H1 (cell line): ENCODE data around the gene PATJ. TPM values are rescaled to one million over a fixed set of nuclear protein-coding genes. Genes with fewer than 3 reads are reported as not detected.
A peak's percentile ranks its signal among the peaks of the same experiment; 100 is the strongest.

Experiments
- CTCF ChIA-PET: fragments of 300-600 bp; sonication (Branson Sonifier 250); formaldehyde crosslinking; loops from one replicate; lab custom pipeline; 2021; ENCODE audit not compliant: partially characterized antibody; lab: Charles Lee
- POLR2A ChIA-PET: fragments of 300-600 bp; sonication (Branson Sonifier 250); formaldehyde crosslinking; loops from one replicate; lab custom pipeline; 2021; ENCODE audit warnings: inconsistent platforms; ENCODE audit not compliant: partially characterized antibody; lab: Charles Lee
- DNase-seq, 2 experiments: peaks; one replicate each; pipeline versions ENCODE4 v3.0.0 to v3.0.0-alpha.2; 2010 to 2022; ENCODE audit warnings: low spot score in 2 of 2, low read depth in 1 of 2, mixed read lengths in 1 of 2
- FAIRE-seq: peaks from 2 replicates; lab custom pipeline; 2011; peaks lifted over from hg19 to GRCh38; lab: Jason Lieb, UNC
- H2AFZ ChIP-seq: 2 replicates; pipeline ENCODE4 v1.8.1; 2012; ENCODE audit warnings: low read length, inconsistent platforms
- H2AK5ac ChIP-seq: 2 replicates; pipeline ENCODE4 v1.6.1; 2013; ENCODE audit warnings: low read depth, low read length
- H2BK120ac ChIP-seq: replicated peaks from 2 replicates; pipeline ENCODE3; 2013; ENCODE audit warnings: low read depth, low read length, inconsistent platforms
- H2BK12ac ChIP-seq: 2 replicates; pipeline ENCODE4 v1.6.1; 2013; ENCODE audit warnings: low read depth, low read length
- H2BK15ac ChIP-seq: 2 replicates; pipeline ENCODE4 v1.6.1; 2013; ENCODE audit warnings: low read length
- H2BK20ac ChIP-seq: 2 replicates; pipeline ENCODE4 v1.6.1; 2013; ENCODE audit warnings: low read length
- H2BK5ac ChIP-seq: 2 replicates; pipeline ENCODE4 v1.6.1; 2013; ENCODE audit warnings: low read depth, low read length
- H3K14ac ChIP-seq: 2 replicates; pipeline ENCODE4 v1.6.1; 2013; ENCODE audit warnings: inconsistent platforms; ENCODE audit not compliant: insufficient read length
- H3K18ac ChIP-seq: 2 replicates; pipeline ENCODE4 v1.6.1; 2013; ENCODE audit warnings: low read length; ENCODE audit errors: extremely low read depth
- H3K23ac ChIP-seq: 2 replicates; pipeline ENCODE4 v1.6.1; 2013; ENCODE audit warnings: inconsistent platforms; ENCODE audit not compliant: insufficient read length
- H3K23me2 ChIP-seq: 2 replicates; pipeline ENCODE4 v1.6.1; 2013; ENCODE audit warnings: low read depth, low read length
- H3K27ac ChIP-seq: 2 replicates; pipeline ENCODE4 v1.6.1; 2011; ENCODE audit warnings: low read depth, low read length, inconsistent platforms
- H3K27me3 ChIP-seq, 4 experiments: replicated peaks in 1 of 4; 1 replicate in 1 of 4; 2 replicates in 3 of 4; pipeline versions ENCODE4 v1.6.1 to v1.8.1; 2011 to 2013; ENCODE audit warnings: low read length in 3 of 4, mild to moderate bottlenecking in 3 of 4, inconsistent platforms in 2 of 4, mixed read lengths in 2 of 4, moderate library complexity in 1 of 4; ENCODE audit not compliant: control insufficient read depth in 3 of 4, insufficient read depth in 3 of 4; ENCODE audit errors: extremely low read depth in 1 of 4
- H3K36me3 ChIP-seq, 4 experiments: 2 replicates each; pipeline versions ENCODE4 v1.6.1 to v1.8.1; 2011 to 2013; ENCODE audit warnings: mild to moderate bottlenecking in 4 of 4, low read length in 3 of 4, moderate library complexity in 2 of 4, control low read depth in 1 of 4, inconsistent platforms in 1 of 4; ENCODE audit not compliant: insufficient read depth in 4 of 4, control insufficient read depth in 2 of 4
- H3K4ac ChIP-seq: replicated peaks from 2 replicates; pipeline ENCODE3; 2013; ENCODE audit warnings: low read length, low read depth, mixed read lengths, inconsistent platforms; ENCODE audit not compliant: insufficient read length
- H3K4me1 ChIP-seq, 4 experiments: replicated peaks in 1 of 4; 1 replicate in 1 of 4; 2 replicates in 3 of 4; pipeline versions ENCODE4 v1.6.1 to v1.8.1; 2011 to 2013; ENCODE audit warnings: low read length in 3 of 4, inconsistent platforms in 2 of 4, mixed read lengths in 1 of 4; ENCODE audit not compliant: insufficient read depth in 4 of 4, control insufficient read depth in 3 of 4
- H3K4me2 ChIP-seq, 2 experiments: 2 replicates each; pipeline versions ENCODE4 v1.6.1 to v1.8.1; 2011 to 2013; ENCODE audit warnings: low read depth in 2 of 2, low read length in 2 of 2, control low read depth in 1 of 2, inconsistent platforms in 1 of 2, mild to moderate bottlenecking in 1 of 2; ENCODE audit not compliant: insufficient read depth in 1 of 2
- H3K4me3 ChIP-seq, 4 experiments: fragments of 200-600, 300-600 bp in 1 of 4; sonication (generic), shearing (Covaris generic), sonication (Bioruptor Twin) in 1 of 4; 2 replicates each; pipeline versions ENCODE4 v1.5.1 to v1.8.1; 2011 to 2016; ENCODE audit warnings: low read length in 4 of 4, low read depth in 3 of 4, control low read depth in 2 of 4, inconsistent platforms in 2 of 4, mild to moderate bottlenecking in 2 of 4, mixed read lengths in 1 of 4, moderate library complexity in 1 of 4; ENCODE audit not compliant: insufficient read depth in 2 of 4; ENCODE audit errors: extremely low read depth in 1 of 4
- H3K56ac ChIP-seq: replicated peaks from 2 replicates; pipeline ENCODE3; 2013; ENCODE audit warnings: low read depth, mild to moderate bottlenecking, mixed read lengths, low read length, inconsistent platforms; ENCODE audit not compliant: insufficient read length
- H3K79me1 ChIP-seq: 2 replicates; pipeline ENCODE4 v1.6.1; 2013; ENCODE audit warnings: low read depth, low read length, control low read depth
- H3K79me2 ChIP-seq, 2 experiments: 2 replicates each; pipeline versions ENCODE4 v1.6.1 to v1.8.1; 2012 to 2013; ENCODE audit warnings: low read length in 2 of 2, mild to moderate bottlenecking in 2 of 2, inconsistent platforms in 1 of 2; ENCODE audit not compliant: insufficient read depth in 2 of 2, control insufficient read depth in 1 of 2
- H3K9ac ChIP-seq, 4 experiments: replicated peaks in 1 of 4; 1 replicate in 1 of 4; 2 replicates in 3 of 4; pipeline versions ENCODE4 v1.6.1 to v1.8.1; 2011 to 2013; ENCODE audit warnings: low read depth in 3 of 4, low read length in 3 of 4, control low read depth in 2 of 4, mild to moderate bottlenecking in 2 of 4, moderate library complexity in 2 of 4, inconsistent platforms in 1 of 4; ENCODE audit errors: extremely low read depth in 1 of 4
- H3K9me3 ChIP-seq, 2 experiments: 2 replicates each; pipeline versions ENCODE4 v1.6.1 to v1.8.1; 2012 to 2013; ENCODE audit warnings: mild to moderate bottlenecking in 2 of 2, moderate library complexity in 2 of 2, control low read depth in 1 of 2, inconsistent platforms in 1 of 2, low read depth in 1 of 2, low read length in 1 of 2, mixed read lengths in 1 of 2; ENCODE audit not compliant: insufficient read depth in 2 of 2
- H4K20me1 ChIP-seq, 2 experiments: replicated peaks in 1 of 2; 2 replicates each; pipeline versions ENCODE3 to v1.8.1; 2011 to 2013; ENCODE audit warnings: inconsistent platforms in 2 of 2, low read length in 2 of 2, mild to moderate bottlenecking in 1 of 2; ENCODE audit not compliant: insufficient read depth in 2 of 2, control insufficient read depth in 1 of 2
- H4K5ac ChIP-seq: 2 replicates; pipeline ENCODE4 v1.6.1; 2013; ENCODE audit warnings: low read length, low read depth, mixed read lengths, inconsistent platforms; ENCODE audit not compliant: insufficient read length
- H4K8ac ChIP-seq: 2 replicates; pipeline ENCODE4 v1.8.0; 2013; ENCODE audit warnings: mild to moderate bottlenecking, moderate library complexity, low read length, inconsistent platforms; ENCODE audit not compliant: insufficient read depth; ENCODE audit errors: extremely low read depth
- H4K91ac ChIP-seq: replicated peaks from 2 replicates; pipeline ENCODE3; 2013; ENCODE audit warnings: low read length, mixed read lengths, inconsistent platforms; ENCODE audit not compliant: insufficient read length
- KDM1A ChIP-seq: fragments of 200-600, 300-600 bp; sonication (generic); IDR thresholded peaks from 2 replicates; pipeline ENCODE4 v1.7.1; 2016; ENCODE audit warnings: mild to moderate bottlenecking, low read length, borderline replicate concordance
- SUZ12 ChIP-seq: fragments of 200-600 bp; sonication (generic); IDR thresholded peaks from 2 replicates; pipeline ENCODE4 v1.6.1; 2012; ENCODE audit warnings: mild to moderate bottlenecking, inconsistent platforms, low read length, moderate library complexity, mixed read lengths
- WGBS, 2 experiments: shearing (Covaris generic) in 1 of 2; methylation state at CpG; one replicate each; pipeline versions ENCODE4 v1.1.6 to v1.1.7; 2013 to 2015; ENCODE audit warnings: low lambda C conversion rate in 2 of 2, mixed read lengths in 2 of 2, inconsistent platforms in 1 of 2, low coverage in 1 of 2, missing lambda C conversion rate in 1 of 2; ENCODE audit not compliant: insufficient replicate concordance in 2 of 2, insufficient coverage in 1 of 2, insufficient read length in 1 of 2; ENCODE audit errors: extremely low coverage in 1 of 2, missing lambda C conversion rate in 1 of 2; 5-methylcytosine and 5-hydroxymethylcytosine counted together
- polyA plus RNA-seq, 7 experiments: library from polyadenylated mRNA; depleted of rRNA in 3 of 7; stranded (reverse) in 5 of 7; unstranded in 2 of 7; fragments of >200 nt in 5 of 7; fragments of 200-250 nt in 2 of 7; gene quantifications; 1 replicate in 5 of 7; 2 replicates in 1 of 7; 4 replicates in 1 of 7; pipeline versions ENCODE4 v1.2.1 to v1.2.3, GENCODE V29; 2011 to 2013; ENCODE audit warnings: missing spikeins in 2 of 7, mixed read lengths in 2 of 7
- total RNA-seq: library from RNA; stranded (reverse); fragmentation: NEBNext Ultra II Directional; extraction: Animal tissue kit (Norgen Biotek cat#: 25700); gene quantifications from 2 replicates; pipeline ENCODE4 v1.2.1, GENCODE V29; 2021
- TF ChIP-seq, protein P1 (sequence below): IDR thresholded peaks from 2 replicates; pipeline ENCODE4 v1.6.1; 2011; ENCODE audit warnings: low read depth, mild to moderate bottlenecking, low read length; ENCODE audit not compliant: insufficient read depth

PATJ gene
- total and polyA plus RNA-seq, 2 of the 8 experiments (the other 6 are each of a cell fraction or from before 2014, with no cell fraction given): 8.2 to 55.6 TPM

DNA sequence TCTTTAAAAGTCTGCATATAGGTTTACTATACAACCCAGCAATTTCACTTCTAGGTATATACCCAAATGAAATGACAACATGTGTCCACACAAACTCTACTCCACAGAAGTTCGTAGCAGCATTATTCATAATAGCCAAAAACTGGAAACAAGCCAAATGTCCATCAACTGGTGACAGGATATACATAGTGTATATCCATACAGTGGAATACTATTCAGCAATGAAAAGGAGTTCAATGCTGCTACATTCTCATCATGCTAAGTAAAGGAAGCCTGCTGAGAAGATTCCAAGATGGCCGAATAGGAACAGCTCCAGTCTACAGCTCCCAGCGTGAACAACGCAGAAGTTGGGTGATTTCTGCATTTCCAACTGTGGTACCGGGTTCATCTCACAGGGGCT, 200.6 kb downstream of the PATJ start:
- no peaks in the 10 kb centered on the region for H3K27me3 ChIP-seq
- no peak overlapping the region for H4K91ac ChIP-seq
- FAIRE-seq (no peak), DNase-seq (no peak)
- no peak overlapping the region for H2BK5ac ChIP-seq
- H3K36me3 ChIP-seq: peaks cover 0 to 12% (median 3%) of the 10 kb centered on the region in 4 experiments; a peak in 4 of 8 replicates
- no peak overlapping the region for H3K4me3 ChIP-seq
- no peak overlapping the region for H3K27ac ChIP-seq
- H4K8ac ChIP-seq: no peak overlapping the region
- POLR2A ChIA-PET: interaction anchor here (1.2 kb wide), 1 partner anchor 9 kb away, joined by 5 read pairs; no protein-coding TSS in a partner anchor
- no peak overlapping the region for H2AK5ac ChIP-seq
- no peak overlapping the region for H2AFZ ChIP-seq
- no peak overlapping the region for H4K5ac ChIP-seq
- CTCF ChIA-PET: interaction anchor here (0.7 to 1.1 kb wide), 6 partner anchors 14 to 205 kb away, joined by 3 to 5 read pairs (median 3); no protein-coding TSS in a partner anchor
- TF ChIP-seq SUZ12: no peak
- TF ChIP-seq KDM1A: peak; percentile 14; the same call in 1 of the 2 replicates
- TF ChIP-seq, protein P1, sequence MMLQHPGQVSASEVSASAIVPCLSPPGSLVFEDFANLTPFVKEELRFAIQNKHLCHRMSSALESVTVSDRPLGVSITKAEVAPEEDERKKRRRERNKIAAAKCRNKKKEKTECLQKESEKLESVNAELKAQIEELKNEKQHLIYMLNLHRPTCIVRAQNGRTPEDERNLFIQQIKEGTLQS: no peak
- TF ChIP-seq, all 59 proteins: peak for 1
- Histone ChIP-seq H3K79me2 (no peaks in the 10 kb centered on the region), H3K23ac (no peak overlapping the region), H3K23me2 (no peaks in the 10 kb centered on the region), H2BK20ac (no peak overlapping the region), H3K9ac (no peak overlapping the region), H2BK15ac (no peak overlapping the region), H3K79me1 (no peaks in the 10 kb centered on the region), H3K4ac (no peak overlapping the region), H3K4me2 (no peak overlapping the region), H3K56ac (no peak overlapping the region), H3K14ac (no peak overlapping the region), H4K20me1 (peaks cover 0 to 1% of the 10 kb centered on the region in 2 experiments), H2BK120ac (no peak overlapping the region), H3K4me1 (no peaks in the 10 kb centered on the region), H3K18ac (no peak overlapping the region), H2BK12ac (no peak overlapping the region), H3K9me3 (peaks cover 3 to 5% of the 10 kb centered on the region in 2 experiments; a peak in 2 of 4 replicates)
- WGBS, 2 experiments: 93% methylated on average over 5 of the region's 5 CpGs; no CpG with 5 or more reads in 1 of the 2 experiments
